PFSK-1 (cell line): Measurements from ENCODE around the gene SLC1A6.

Source experiments
- FOXP2 ChIP-seq: optimal IDR thresholded peaks from 2 replicates; pipeline ENCODE3; 2011; ENCODE audit warnings: borderline replicate concordance, control low read depth, inconsistent platforms; ENCODE audit not compliant: insufficient read depth; ENCODE audit errors: extremely low read length, extremely low read depth
- POLR2AphosphoS5 ChIP-seq: IDR thresholded peaks from 2 replicates; pipeline ENCODE4 v1.6.1; 2012; ENCODE audit warnings: low read depth, mild to moderate bottlenecking, control low read depth, low read length, moderate library complexity
- SIN3A ChIP-seq: IDR thresholded peaks from 2 replicates; pipeline ENCODE4 v1.6.1; 2012; ENCODE audit warnings: mild to moderate bottlenecking, low read length, moderate library complexity, borderline replicate concordance; ENCODE audit not compliant: insufficient read depth
- TAF1 ChIP-seq: IDR thresholded peaks from 2 replicates; pipeline ENCODE4 v1.6.1; 2012; ENCODE audit warnings: low read length, control low read depth, borderline replicate concordance; ENCODE audit not compliant: insufficient read depth
- TF ChIP-seq, protein P1 (sequence below), 2 experiments: IDR thresholded peaks; 2 replicates each; pipeline versions ENCODE4 v1.6.1 to v1.8.0; 2011 to 2012; ENCODE audit warnings: low read depth in 2 of 2, low read length in 2 of 2, control low read depth in 1 of 2, inconsistent platforms in 1 of 2, mild to moderate bottlenecking in 1 of 2, moderate library complexity in 1 of 2; ENCODE audit not compliant: insufficient read depth in 1 of 2

DNA sequence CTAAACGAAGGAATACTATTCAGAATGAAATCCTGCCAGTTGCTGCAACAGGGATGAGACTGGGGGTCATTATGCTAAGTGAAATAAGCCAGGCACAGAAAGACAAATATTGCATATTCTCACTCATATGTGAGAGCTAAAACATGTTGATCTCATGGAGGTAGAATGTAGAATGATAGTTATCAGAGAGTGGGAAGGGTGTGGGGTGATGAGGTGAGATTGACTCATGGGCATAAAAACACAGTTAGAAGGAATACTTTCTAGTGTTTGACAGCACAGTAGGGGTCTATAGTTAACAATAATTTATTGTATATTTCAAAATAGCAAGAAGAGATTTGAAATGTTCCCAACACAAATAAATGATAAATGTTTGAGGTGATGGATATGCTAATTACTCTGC lies 46.2 kb downstream of the SLC1A6 start:
- TF ChIP-seq TAF1, result no peak
- TF ChIP-seq POLR2AphosphoS5, result no peak
- no peak for TF ChIP-seq SIN3A
- TF ChIP-seq, protein P1, sequence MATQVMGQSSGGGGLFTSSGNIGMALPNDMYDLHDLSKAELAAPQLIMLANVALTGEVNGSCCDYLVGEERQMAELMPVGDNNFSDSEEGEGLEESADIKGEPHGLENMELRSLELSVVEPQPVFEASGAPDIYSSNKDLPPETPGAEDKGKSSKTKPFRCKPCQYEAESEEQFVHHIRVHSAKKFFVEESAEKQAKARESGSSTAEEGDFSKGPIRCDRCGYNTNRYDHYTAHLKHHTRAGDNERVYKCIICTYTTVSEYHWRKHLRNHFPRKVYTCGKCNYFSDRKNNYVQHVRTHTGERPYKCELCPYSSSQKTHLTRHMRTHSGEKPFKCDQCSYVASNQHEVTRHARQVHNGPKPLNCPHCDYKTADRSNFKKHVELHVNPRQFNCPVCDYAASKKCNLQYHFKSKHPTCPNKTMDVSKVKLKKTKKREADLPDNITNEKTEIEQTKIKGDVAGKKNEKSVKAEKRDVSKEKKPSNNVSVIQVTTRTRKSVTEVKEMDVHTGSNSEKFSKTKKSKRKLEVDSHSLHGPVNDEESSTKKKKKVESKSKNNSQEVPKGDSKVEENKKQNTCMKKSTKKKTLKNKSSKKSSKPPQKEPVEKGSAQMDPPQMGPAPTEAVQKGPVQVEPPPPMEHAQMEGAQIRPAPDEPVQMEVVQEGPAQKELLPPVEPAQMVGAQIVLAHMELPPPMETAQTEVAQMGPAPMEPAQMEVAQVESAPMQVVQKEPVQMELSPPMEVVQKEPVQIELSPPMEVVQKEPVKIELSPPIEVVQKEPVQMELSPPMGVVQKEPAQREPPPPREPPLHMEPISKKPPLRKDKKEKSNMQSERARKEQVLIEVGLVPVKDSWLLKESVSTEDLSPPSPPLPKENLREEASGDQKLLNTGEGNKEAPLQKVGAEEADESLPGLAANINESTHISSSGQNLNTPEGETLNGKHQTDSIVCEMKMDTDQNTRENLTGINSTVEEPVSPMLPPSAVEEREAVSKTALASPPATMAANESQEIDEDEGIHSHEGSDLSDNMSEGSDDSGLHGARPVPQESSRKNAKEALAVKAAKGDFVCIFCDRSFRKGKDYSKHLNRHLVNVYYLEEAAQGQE (IDR thresholded peaks at IDR 0.05; ENCODE audit: insufficient read depth in 1 of 2, low read depth in 2 of 2, low read length in 2 of 2), result no peak
- TF ChIP-seq FOXP2, result no peak
